A549 (cell line): ENCODE measurements around the gene R3HDM2.

Experiments
- EP300 ChIP-seq, 2 experiments: fragments of >200 bp; sonication (Bioruptor Twin); formaldehyde crosslinking; IDR thresholded peaks; 2 replicates in 1 of 2; 3 replicates in 1 of 2; pipeline ENCODE4 v1.6.1; 2016 to 2017
- FOSB ChIP-seq: fragments of 250-450 bp; sonication (Bioruptor Pico); IDR thresholded peaks from 2 replicates; pipeline ENCODE4 v1.5.0; 2020; ENCODE audit warnings: mild to moderate bottlenecking, moderate library complexity
- GATA3 ChIP-seq: IDR thresholded peaks from 2 replicates; pipeline ENCODE4 v1.6.1; 2012; ENCODE audit warnings: borderline replicate concordance
- POLR2A ChIP-seq: IDR thresholded peaks from 2 replicates; pipeline ENCODE4 v1.6.1; 2012; ENCODE audit warnings: mild to moderate bottlenecking, low read length
- SMC3 ChIP-seq: fragments of >200 bp; sonication (Bioruptor Twin); formaldehyde crosslinking; IDR thresholded peaks from 3 replicates; pipeline ENCODE4 v1.6.1; 2018; ENCODE audit warnings: inconsistent platforms
- ZNF302 ChIP-seq: fragments of 250-450 bp; sonication (Bioruptor Pico); IDR thresholded peaks from 2 replicates; pipeline ENCODE4 v1.9.0; 2021; ENCODE audit warnings: inconsistent platforms, mild to moderate bottlenecking, moderate library complexity
- TF ChIP-seq, protein P1 (sequence below): fragments of >200 bp; sonication (Bioruptor Twin); formaldehyde crosslinking; IDR thresholded peaks from 3 replicates; pipeline ENCODE4 v1.5.1; 2016
- TF ChIP-seq, protein P2 (sequence below): IDR thresholded peaks from 2 replicates; pipeline ENCODE4 v1.6.1; 2012
- TF ChIP-seq, protein P3 (sequence below): IDR thresholded peaks from 2 replicates; pipeline ENCODE4 v1.6.1; 2012; ENCODE audit warnings: low read depth, borderline replicate concordance
- TF ChIP-seq, protein P4 (sequence below): fragments of >200 bp; sonication (Bioruptor Twin); formaldehyde crosslinking; IDR thresholded peaks from 2 replicates; pipeline ENCODE4 v1.6.1; 2016
- TF ChIP-seq, protein P5 (sequence below): fragments of 200-600 bp; sonication (generic); IDR thresholded peaks from 2 replicates; pipeline ENCODE4 v1.6.1; 2016; ENCODE audit warnings: antibody characterized with exemption, mild to moderate bottlenecking, moderate library complexity

DNA sequence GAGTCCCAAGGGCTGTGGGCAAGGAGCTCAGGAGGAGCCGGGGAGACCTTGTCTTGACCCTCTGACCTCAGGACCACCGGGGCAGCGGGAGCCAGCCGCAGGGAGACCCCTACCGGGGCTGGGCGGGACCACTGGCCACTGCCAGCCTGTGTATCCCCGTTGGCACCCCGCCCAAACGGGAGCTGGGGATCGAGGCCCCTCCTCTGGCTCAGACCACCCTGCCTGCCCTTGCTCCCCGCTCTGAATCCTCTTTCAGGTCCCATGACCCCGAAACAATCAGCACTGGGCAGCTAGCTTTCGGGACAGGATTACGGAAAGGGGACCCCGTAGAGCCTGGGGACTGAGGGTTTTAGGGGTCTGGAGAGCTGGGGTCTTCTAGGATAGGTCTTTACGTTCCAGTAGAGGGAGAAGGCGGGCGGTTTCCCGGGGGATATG is 30.0 kb upstream of the R3HDM2 start:
- TF ChIP-seq, protein P1, sequence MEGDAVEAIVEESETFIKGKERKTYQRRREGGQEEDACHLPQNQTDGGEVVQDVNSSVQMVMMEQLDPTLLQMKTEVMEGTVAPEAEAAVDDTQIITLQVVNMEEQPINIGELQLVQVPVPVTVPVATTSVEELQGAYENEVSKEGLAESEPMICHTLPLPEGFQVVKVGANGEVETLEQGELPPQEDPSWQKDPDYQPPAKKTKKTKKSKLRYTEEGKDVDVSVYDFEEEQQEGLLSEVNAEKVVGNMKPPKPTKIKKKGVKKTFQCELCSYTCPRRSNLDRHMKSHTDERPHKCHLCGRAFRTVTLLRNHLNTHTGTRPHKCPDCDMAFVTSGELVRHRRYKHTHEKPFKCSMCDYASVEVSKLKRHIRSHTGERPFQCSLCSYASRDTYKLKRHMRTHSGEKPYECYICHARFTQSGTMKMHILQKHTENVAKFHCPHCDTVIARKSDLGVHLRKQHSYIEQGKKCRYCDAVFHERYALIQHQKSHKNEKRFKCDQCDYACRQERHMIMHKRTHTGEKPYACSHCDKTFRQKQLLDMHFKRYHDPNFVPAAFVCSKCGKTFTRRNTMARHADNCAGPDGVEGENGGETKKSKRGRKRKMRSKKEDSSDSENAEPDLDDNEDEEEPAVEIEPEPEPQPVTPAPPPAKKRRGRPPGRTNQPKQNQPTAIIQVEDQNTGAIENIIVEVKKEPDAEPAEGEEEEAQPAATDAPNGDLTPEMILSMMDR: no peak
- TF ChIP-seq POLR2A (no peak), SMC3 (no peak), FOSB (CRISPR knock-in tag) (0 out of 2 replicates have a peak, but pooled peaks have one; percentile 42), GATA3 (no peak), ZNF302 (CRISPR knock-in tag) (no peak), EP300 (IDR thresholded peaks at IDR 0.05) (no peak)
- TF ChIP-seq, protein P2, sequence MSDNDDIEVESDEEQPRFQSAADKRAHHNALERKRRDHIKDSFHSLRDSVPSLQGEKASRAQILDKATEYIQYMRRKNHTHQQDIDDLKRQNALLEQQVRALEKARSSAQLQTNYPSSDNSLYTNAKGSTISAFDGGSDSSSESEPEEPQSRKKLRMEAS: no peak
- TF ChIP-seq, protein P3, sequence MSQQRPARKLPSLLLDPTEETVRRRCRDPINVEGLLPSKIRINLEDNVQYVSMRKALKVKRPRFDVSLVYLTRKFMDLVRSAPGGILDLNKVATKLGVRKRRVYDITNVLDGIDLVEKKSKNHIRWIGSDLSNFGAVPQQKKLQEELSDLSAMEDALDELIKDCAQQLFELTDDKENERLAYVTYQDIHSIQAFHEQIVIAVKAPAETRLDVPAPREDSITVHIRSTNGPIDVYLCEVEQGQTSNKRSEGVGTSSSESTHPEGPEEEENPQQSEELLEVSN: no peak
- TF ChIP-seq, protein P4, sequence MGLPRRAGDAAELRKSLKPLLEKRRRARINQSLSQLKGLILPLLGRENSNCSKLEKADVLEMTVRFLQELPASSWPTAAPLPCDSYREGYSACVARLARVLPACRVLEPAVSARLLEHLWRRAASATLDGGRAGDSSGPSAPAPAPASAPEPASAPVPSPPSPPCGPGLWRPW: no peak
- TF ChIP-seq, protein P5, sequence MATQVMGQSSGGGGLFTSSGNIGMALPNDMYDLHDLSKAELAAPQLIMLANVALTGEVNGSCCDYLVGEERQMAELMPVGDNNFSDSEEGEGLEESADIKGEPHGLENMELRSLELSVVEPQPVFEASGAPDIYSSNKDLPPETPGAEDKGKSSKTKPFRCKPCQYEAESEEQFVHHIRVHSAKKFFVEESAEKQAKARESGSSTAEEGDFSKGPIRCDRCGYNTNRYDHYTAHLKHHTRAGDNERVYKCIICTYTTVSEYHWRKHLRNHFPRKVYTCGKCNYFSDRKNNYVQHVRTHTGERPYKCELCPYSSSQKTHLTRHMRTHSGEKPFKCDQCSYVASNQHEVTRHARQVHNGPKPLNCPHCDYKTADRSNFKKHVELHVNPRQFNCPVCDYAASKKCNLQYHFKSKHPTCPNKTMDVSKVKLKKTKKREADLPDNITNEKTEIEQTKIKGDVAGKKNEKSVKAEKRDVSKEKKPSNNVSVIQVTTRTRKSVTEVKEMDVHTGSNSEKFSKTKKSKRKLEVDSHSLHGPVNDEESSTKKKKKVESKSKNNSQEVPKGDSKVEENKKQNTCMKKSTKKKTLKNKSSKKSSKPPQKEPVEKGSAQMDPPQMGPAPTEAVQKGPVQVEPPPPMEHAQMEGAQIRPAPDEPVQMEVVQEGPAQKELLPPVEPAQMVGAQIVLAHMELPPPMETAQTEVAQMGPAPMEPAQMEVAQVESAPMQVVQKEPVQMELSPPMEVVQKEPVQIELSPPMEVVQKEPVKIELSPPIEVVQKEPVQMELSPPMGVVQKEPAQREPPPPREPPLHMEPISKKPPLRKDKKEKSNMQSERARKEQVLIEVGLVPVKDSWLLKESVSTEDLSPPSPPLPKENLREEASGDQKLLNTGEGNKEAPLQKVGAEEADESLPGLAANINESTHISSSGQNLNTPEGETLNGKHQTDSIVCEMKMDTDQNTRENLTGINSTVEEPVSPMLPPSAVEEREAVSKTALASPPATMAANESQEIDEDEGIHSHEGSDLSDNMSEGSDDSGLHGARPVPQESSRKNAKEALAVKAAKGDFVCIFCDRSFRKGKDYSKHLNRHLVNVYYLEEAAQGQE: no peak
